Fibroblast of upper back skin (primary cell): ENCODE measurements around the gene OSBPL5.
"Not testable (repeated sequence)": the region's sequence is repeated elsewhere in the genome, so short reads cannot be mapped to it uniquely, and the experiment has no call there.

Experiments used
- DNase-seq: peaks from one replicate; pipeline ENCODE4 v3.0.0-alpha.2; 2013

Gene OSBPL5

GRCh38 chr11:3080104-3080503 lies 85.0 kb downstream of the OSBPL5 start:
- DNase-seq: no peak

DNA sequence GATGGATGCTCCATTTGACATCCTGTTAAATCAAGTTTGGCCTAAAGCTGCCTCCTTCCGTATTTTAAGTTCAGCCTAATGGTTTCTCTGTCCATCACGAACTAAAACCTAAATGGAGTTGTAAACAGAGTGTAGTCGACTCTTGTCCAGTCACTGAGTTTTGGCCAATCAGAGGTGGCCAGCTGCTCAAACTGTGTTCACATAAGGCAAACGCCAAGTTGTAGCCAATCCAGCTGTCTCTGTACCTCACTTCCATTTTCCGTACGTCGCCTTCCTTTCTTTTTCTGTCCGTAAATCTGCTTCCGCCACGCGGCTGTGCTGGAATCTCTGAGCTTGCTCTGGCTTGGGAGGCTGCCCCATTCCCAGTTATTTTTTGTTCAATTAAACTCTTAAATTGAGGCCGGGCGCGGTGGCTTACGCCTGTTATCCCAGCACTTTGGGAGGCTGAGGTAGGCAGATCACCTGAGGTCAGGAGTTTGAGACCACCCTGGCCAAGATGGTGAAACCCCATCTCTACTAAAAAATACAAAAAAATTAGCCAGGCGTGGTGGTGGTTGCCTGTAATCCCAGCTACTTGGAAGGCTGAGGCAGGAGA lies 87.2 kb downstream of the OSBPL5 start:
- DNase-seq: no peak

DNA sequence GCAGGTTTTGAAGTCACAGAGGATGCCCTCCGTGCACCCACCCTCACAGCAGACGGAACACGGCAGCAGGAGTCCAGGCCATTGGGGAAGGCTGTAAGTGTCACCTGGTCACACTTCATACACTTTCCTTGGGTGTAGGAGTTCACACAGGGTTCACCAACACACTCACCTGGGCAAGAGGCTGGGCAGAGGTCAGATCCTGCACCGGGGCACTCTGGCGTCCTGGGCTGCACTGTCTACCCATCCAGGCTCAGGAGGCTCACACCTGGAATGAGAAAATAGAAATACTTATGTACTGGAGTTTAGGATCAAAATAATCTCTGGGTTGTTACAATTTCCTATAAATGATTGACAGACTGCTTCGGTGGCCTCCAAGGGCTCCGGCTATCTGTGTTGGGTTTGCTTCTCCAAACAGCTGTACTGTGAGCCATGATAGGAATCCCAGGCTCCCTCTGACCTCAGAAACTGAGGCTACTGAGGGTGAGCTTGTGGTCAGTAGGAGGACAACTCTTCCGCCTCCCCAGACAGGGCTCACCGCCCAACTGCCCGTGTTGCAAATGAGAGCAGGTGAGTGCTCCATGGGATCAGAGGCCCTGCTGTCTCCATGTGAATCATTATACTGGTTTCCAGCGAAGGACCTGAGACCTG lies 87.8 kb downstream of the OSBPL5 start:
- no peak for DNase-seq

DNA sequence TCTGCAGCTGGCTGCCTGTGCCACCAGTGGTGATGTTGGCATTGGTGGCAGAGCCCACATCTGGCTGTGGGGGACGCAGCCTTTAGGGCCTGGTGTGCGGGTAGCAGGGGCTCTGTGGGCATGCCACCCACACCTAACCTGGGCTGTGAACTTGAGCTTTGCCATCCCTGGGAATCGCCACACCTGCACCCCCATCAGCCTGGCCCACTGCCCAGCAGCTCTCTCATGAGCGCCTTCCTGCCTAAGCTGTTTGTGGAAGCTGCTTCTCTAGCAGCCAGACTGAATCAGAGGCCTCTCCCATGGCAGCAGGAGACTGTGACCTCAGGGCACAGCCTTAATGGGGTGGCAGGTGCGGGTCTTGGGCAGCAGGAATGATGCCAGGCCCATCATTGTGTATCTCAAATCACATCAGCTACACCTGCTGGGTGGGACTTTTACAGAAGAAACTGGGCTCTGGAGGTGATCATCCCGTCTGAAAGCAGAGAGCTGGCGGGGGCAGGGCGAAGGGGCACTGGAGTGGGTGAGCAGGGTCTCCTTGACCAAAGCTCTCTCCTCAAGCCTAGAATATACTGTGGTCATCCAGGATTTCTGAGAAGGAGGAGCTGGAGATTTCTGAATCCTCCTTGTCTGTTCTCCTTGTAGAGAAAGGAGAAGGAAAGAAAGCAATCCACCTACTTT lies 90.1 kb downstream of the OSBPL5 start:
- DNase-seq: no peak

DNA sequence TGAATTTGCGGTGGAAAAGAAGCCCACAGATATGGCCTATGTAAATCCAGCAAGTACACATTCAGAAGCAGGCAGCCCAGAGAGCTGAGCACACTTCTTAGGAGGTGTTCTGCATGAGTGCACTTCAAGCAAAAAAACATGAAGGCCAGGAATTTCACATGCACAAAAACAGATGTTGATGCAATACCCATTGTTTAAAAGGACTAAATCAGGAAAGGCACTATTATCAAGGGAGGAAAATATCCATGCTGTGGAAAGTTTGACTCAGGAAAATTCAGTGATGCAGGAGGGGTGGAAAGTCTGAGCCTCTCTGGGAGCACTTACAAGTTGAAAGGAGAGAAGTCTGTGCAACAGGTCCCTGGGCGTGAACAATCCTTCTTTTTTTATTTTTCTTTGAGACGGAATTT lies 92.1 kb downstream of the OSBPL5 start:
- DNase-seq: peak; percentile 64

DNA sequence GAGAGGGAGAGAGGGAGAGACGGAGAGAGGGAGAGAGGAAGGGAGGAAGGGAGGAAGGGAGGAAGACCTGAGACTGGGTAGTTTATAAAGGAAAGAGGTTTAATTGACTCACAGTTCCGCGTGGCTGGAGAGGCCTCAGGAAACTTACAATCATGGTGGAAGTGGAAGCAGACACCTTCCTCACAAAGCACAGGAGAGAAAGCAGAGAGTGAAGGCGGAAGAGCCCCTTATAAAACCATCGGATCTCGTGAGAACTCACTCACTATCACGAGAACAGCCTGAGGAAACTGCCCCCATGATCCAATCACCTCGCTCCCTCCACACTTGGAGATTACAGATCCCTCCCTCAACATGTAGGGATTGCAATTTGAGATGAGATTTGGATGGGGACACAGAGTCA lies 95.7 kb downstream of the OSBPL5 start:
- DNase-seq: no peak

DNA sequence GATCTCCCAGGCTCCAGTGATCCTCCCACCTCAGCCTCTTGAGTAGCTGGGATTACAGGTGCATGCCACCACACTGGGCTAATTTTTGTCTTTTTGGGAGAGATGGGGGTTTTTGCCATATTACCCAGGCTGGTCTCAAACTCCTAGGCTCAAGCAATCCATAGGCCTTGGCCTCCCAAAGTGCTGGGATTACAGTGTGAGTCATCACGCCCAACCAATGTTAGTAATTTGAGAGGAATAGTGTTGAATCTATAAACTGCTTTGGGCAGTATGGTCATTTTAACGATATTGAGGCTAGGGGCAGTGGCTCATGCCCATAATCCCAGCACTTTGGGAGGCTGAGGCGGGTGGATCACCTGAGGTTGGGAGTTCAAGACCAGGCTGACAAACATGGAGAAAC lies 98.8 kb downstream of the OSBPL5 start:
- DNase-seq: not testable (repeated sequence)

GRCh38 chr11:3064709-3065108 lies 100.4 kb downstream of the OSBPL5 start:
- not testable (repeated sequence) for DNase-seq

DNA sequence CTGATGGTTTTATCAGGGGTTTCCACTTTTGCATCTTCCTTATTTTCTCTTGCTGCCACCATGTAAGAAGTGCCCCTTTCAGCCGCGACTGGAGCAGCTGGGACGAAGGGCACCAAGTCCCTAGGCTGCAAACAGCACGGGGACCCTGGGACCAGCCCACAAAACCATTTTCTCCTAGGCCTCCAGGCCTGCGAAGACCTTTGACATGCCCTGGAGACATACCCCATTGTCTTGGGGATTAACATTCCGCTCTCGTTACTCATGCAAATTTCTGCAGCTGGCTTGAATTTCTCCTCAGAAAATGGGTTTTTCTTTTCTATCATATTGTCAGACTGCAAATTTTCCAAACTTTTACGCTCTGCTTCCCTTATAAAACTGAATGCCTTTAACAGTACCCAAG lies 101.2 kb downstream of the OSBPL5 start:
- peak; percentile 28 for DNase-seq

GRCh38 chr11:3063432-3063831 lies 101.7 kb downstream of the OSBPL5 start:
- DNase-seq: not testable (repeated sequence)

DNA sequence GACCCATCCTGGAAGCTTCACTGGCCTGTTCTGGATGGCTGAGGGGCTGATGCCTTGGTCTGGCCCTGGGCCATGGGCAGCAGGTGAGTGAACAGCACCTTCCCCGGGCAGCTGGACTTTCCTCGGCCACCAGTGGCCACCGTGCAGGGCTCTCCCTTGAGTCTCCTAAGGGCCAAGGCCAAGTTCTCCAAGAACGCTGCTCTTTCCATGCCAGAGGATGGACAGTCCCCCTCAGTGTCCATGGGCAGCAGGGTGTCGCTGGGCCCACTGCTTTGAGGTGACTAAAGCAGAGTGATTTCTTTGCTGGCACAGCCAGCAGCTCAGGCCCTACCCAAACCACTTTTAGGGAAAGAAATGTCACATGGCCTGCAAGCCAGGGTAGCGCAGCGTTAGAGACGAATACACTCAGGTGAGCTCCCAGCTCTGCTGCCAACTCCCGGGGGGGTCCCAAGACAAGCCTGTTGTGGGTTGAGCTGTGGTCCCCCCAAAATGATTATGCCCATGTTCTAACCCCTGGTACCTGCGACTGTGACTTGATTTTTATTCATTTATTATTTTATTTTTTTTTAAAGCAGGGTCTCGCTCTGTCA lies 104.6 kb downstream of the OSBPL5 start:
- DNase-seq: no peak

GRCh38 chr11:3058753-3059664 lies 106.1 kb downstream of the OSBPL5 start:
- DNase-seq: peak; percentile 50

- DNase-seq: peak; percentile 95
These were observed 107.8 kb downstream of the OSBPL5 start, which contains the start of gene CARS1 for GRCh38 chr11:3057069-3057963. Gene CARS1 (minus strand): TSS chr11:3057423. CDS start chr11:3057367, 56 bp downstream.

- DNase-seq: no peak
These were observed 108.6 kb downstream of the OSBPL5 start for GRCh38 chr11:3056296-3057068.

- no peak for DNase-seq
These were observed 109.2 kb downstream of the OSBPL5 start for GRCh38 chr11:3055891-3056290.

DNA sequence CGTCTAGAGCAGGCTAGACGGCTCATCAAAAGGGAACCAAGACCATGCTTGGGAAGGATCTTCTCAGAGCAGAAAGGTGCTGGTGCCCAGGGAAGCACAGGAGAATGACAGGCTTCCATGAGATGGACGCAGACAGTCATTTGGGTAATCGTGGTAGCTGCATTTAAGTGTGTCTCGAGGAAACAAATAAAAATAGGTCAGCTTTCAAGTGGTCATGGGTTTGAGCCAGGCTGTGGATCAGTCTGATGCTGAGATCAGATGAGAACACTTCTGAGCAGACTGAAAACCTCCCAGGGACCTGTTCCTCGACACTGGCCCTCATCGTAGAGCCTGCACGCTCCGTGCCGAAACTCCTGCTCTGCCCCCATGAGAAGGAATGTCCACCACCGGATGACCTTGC lies 112.5 kb downstream of the OSBPL5 start:
- DNase-seq: no peak

GRCh38 chr11:3052109-3052479 lies 113.0 kb downstream of the OSBPL5 start:
- DNase-seq: no peak

GRCh38 chr11:3051196-3052108 lies 113.7 kb downstream of the OSBPL5 start:
- no peak for DNase-seq

DNA sequence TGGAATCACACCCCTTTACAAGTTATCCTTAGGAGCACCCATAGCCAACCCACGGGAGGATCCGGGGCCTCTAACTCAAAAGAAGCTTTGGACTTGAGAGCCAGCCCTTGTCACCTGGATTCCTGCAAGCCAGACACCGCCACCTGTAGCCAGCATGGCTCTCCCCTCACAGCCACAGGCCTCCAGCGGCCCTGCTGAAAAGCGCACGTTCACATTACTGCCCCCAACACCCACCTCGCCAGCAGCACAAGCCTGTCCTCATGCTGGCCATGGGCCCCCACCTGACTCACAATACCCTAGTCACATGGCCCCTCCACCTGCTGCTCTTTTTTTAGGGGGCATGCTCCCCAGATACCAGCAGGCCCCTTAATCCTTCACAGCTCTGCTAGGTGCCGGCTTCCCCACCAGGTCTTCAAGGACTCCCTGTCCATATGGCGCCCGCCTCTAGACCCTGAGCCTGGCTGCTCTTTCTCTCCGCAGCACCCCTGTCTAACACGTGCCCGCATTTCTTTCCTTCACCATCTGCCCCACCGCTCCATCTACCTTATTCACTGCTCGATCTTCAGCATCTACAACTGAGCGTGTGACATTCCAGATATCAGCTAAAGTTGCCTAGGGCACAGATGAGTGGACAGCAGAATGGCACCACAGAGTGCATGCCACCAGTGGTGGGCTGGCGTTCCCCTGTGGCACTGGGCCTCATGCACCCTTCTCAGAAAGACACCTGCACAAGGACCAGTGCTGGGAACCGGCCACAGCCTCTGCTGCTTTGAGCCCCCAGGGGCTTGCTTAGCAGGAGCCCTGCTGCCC lies 114.5 kb downstream of the OSBPL5 start:
- no peak for DNase-seq
